ENCODE measurements around the gene RGS2.

RGS2 gene

GRCh38 chr1:192768463-192768862 is 40.4 kb upstream of the RGS2 start:
- Histone ChIP-seq H3K4me2 (ENCODE audit: low read depth, low read length, poor library complexity, severe bottlenecking) (no peak overlapping the region), H3K79me2 (ENCODE audit: insufficient read depth, low read length) (no peaks in the 10 kb centered on the region), H3K4me3 (ENCODE audit: insufficient read depth, low read length, poor library complexity, severe bottlenecking) (no peak overlapping the region), H3K36me3 (ENCODE audit: low read length) (no peaks in the 10 kb centered on the region), H3K9ac (ENCODE audit: low read length) (no peak overlapping the region), H3K9me2 (replicated peaks; ENCODE audit: insufficient read depth, low read length) (no peaks in the 10 kb centered on the region), H2AFZ (ENCODE audit: low read depth, low read length, severe bottlenecking) (no peak overlapping the region), H4K20me1 (ENCODE audit: low read depth, low read length) (no peaks in the 10 kb centered on the region), H3K9me3 (ENCODE audit: insufficient read depth, low read length) (no peaks in the 10 kb centered on the region), H3F3A (ENCODE audit: insufficient read depth) (no peaks in the 10 kb centered on the region), H3K27me3 (ENCODE audit: low read length) (no peaks in the 10 kb centered on the region), H3K27ac (ENCODE audit: low read depth, low read length) (no peak overlapping the region)
- no peak for TF ChIP-seq EZH2phosphoT487 (conservative IDR thresholded peaks at IDR 0.05; ENCODE audit: low read length)
- no peak for TF ChIP-seq CTCF (IDR thresholded peaks at IDR 0.05; ENCODE audit: insufficient read depth, low read length, poor library complexity, severe bottlenecking)

GRCh38 chr1:192771341-192771740 is 37.5 kb upstream of the RGS2 start:
- Histone ChIP-seq H3K9me2 (replicated peaks; ENCODE audit: insufficient read depth, low read length) (no peaks in the 10 kb centered on the region), H3K36me3 (ENCODE audit: low read length) (no peaks in the 10 kb centered on the region), H2AFZ (ENCODE audit: low read depth, low read length, severe bottlenecking) (no peak overlapping the region), H3K79me2 (ENCODE audit: insufficient read depth, low read length) (no peaks in the 10 kb centered on the region), H3K4me3 (ENCODE audit: insufficient read depth, low read length, poor library complexity, severe bottlenecking) (no peak overlapping the region), H3K9ac (ENCODE audit: low read length) (no peak overlapping the region), H3F3A (ENCODE audit: insufficient read depth) (no peaks in the 10 kb centered on the region), H3K27me3 (ENCODE audit: low read length) (no peaks in the 10 kb centered on the region; the same call in 1 of the 2 replicates), H3K27ac (ENCODE audit: low read depth, low read length) (no peak overlapping the region), H3K4me2 (ENCODE audit: low read depth, low read length, poor library complexity, severe bottlenecking) (no peak overlapping the region), H3K9me3 (ENCODE audit: insufficient read depth, low read length) (no peaks in the 10 kb centered on the region), H4K20me1 (ENCODE audit: low read depth, low read length) (no peaks in the 10 kb centered on the region)
- TF ChIP-seq CTCF (IDR thresholded peaks at IDR 0.05; ENCODE audit: insufficient read depth, low read length, poor library complexity, severe bottlenecking): no peak
- no peak for TF ChIP-seq EZH2phosphoT487 (conservative IDR thresholded peaks at IDR 0.05; ENCODE audit: low read length)

- Histone ChIP-seq H3K27me3 (ENCODE audit: low read length) (no peaks in the 10 kb centered on the region; the same call in 1 of the 2 replicates), H3K9me2 (replicated peaks; ENCODE audit: insufficient read depth, low read length) (no peaks in the 10 kb centered on the region), H3F3A (ENCODE audit: insufficient read depth) (no peaks in the 10 kb centered on the region), H3K79me2 (ENCODE audit: insufficient read depth, low read length) (no peaks in the 10 kb centered on the region), H2AFZ (ENCODE audit: low read depth, low read length, severe bottlenecking) (no peak overlapping the region), H3K9me3 (ENCODE audit: insufficient read depth, low read length) (no peaks in the 10 kb centered on the region), H3K36me3 (ENCODE audit: low read length) (no peaks in the 10 kb centered on the region), H3K9ac (ENCODE audit: low read length) (no peak overlapping the region), H4K20me1 (ENCODE audit: low read depth, low read length) (no peaks in the 10 kb centered on the region), H3K4me2 (ENCODE audit: low read depth, low read length, poor library complexity, severe bottlenecking) (no peak overlapping the region), H3K4me3 (ENCODE audit: insufficient read depth, low read length, poor library complexity, severe bottlenecking) (no peak overlapping the region), H3K27ac (ENCODE audit: low read depth, low read length) (no peak overlapping the region)
- no peak for TF ChIP-seq EZH2phosphoT487 (conservative IDR thresholded peaks at IDR 0.05; ENCODE audit: low read length)
- TF ChIP-seq CTCF (IDR thresholded peaks at IDR 0.05; ENCODE audit: insufficient read depth, low read length, poor library complexity, severe bottlenecking): no peak
Measured at GRCh38 chr1:192775631-192776030, 33.2 kb upstream of the RGS2 start.
